ENCODE measurements around the gene PPFIBP2.

Gene PPFIBP2

GRCh38 chr11:7543302-7543701 lies 29.5 kb downstream of the PPFIBP2 start:
- no peak for DNase-seq (ENCODE audit: low read depth)
- in situ Hi-C loops (cut with HindIII; ENCODE audit: low sequenced_read_pairs) = no loop called here
- H3K4me3 ChIP-seq (ENCODE audit: low read depth, low read length) = no peak overlapping the region
- TF ChIP-seq CTCF (IDR thresholded peaks at IDR 0.05; ENCODE audit: low read depth, low read length, missing control alignments) = no peak

DNA sequence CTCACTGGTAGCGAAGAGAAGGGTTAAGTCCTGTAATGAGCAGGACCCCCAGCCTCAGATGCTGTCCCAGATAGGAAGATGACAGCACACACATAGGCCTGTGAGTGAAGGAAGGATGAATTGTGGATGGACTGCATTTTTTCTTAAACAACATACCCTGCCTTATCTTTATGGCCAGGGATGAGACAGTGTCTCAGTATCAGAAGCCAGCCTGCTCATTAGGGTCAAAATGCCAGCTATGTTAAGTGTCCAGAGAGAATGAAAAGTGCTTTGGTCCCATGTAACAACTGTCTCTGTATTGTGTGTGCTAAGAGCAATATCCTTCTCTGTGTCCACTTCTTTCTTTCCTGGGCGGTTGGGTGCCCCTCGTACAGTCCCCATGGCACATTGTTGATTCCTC lies 30.2 kb downstream of the PPFIBP2 start:
- in situ Hi-C loops (cut with HindIII; ENCODE audit: low sequenced_read_pairs) = no loop called here
- TF ChIP-seq CTCF (IDR thresholded peaks at IDR 0.05; ENCODE audit: low read depth, low read length, missing control alignments) = no peak
- no peak for DNase-seq (ENCODE audit: low read depth)
- H3K4me3 ChIP-seq (ENCODE audit: low read depth, low read length) = no peak overlapping the region

DNA sequence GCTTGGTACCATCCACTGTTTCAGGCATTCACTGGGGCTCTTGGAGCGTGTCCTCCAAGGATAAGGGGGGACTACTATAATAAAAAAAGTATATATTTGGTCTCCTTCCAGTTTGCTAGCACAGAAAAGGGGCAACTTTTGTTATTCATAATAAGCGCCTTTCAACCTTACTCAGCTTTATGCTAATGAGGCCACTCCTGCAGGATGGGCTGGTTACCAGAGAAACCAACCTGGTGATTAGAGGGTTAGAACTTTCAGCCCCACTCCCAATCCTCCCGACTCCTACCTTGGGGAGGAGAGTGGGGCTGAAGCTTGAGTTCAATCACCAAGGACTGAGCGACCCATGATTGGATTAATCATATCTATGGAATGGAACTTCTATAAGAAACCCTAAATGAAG lies 31.8 kb downstream of the PPFIBP2 start:
- no peak for TF ChIP-seq CTCF (IDR thresholded peaks at IDR 0.05; ENCODE audit: low read depth, low read length, missing control alignments)
- in situ Hi-C loops (cut with HindIII; ENCODE audit: low sequenced_read_pairs) = no loop called here
- H3K4me3 ChIP-seq (ENCODE audit: low read depth, low read length) = no peak overlapping the region
- DNase-seq (ENCODE audit: low read depth) = no peak

- in situ Hi-C loops (cut with HindIII; ENCODE audit: low sequenced_read_pairs) = no loop called here
- TF ChIP-seq CTCF (IDR thresholded peaks at IDR 0.05; ENCODE audit: low read depth, low read length, missing control alignments) = no peak
- no peak overlapping the region for H3K4me3 ChIP-seq (ENCODE audit: low read depth, low read length)
- DNase-seq (ENCODE audit: low read depth) = no peak
These were observed 32.6 kb downstream of the PPFIBP2 start for GRCh38 chr11:7546324-7546791.

- TF ChIP-seq CTCF (IDR thresholded peaks at IDR 0.05; ENCODE audit: low read depth, low read length, missing control alignments) = no peak
- H3K4me3 ChIP-seq (ENCODE audit: low read depth, low read length) = no peak overlapping the region
- in situ Hi-C loops (cut with HindIII; ENCODE audit: low sequenced_read_pairs) = no loop called here
- DNase-seq (ENCODE audit: low read depth) = no peak
These were observed 33.9 kb downstream of the PPFIBP2 start for GRCh38 chr11:7547687-7548086.

- in situ Hi-C loops (cut with HindIII; ENCODE audit: low sequenced_read_pairs) = no loop called here
- TF ChIP-seq CTCF (IDR thresholded peaks at IDR 0.05; ENCODE audit: low read depth, low read length, missing control alignments) = no peak
- H3K4me3 ChIP-seq (ENCODE audit: low read depth, low read length) = no peak overlapping the region
- no peak for DNase-seq (ENCODE audit: low read depth)
These were observed 35.0 kb downstream of the PPFIBP2 start for GRCh38 chr11:7548659-7549274.
